Cerebellar cortex (tissue), 1 donor: ENCODE data around the gene JAK3.

Experiments
- DNase-seq: peaks from one replicate; pipeline ENCODE4 v3.0.0-alpha.2; 2015; ENCODE audit warnings: low spot score

Gene JAK3

GRCh38 chr19:17865364-17866311 is 17.9 kb upstream of the JAK3 start:
- peak; percentile 75 for DNase-seq

- DNase-seq, result peak; percentile 67
These were observed 15.9 kb upstream of the JAK3 start for GRCh38 chr19:17863520-17864182.

GRCh38 chr19:17862711-17863519 is 15.1 kb upstream of the JAK3 start:
- no peak for DNase-seq

- DNase-seq, result no peak
These were observed 14.0 kb upstream of the JAK3 start for GRCh38 chr19:17861542-17862402.

- no peak for DNase-seq
These were observed 13.2 kb upstream of the JAK3 start for GRCh38 chr19:17860993-17861360.

- no peak for DNase-seq
These were observed 12.7 kb upstream of the JAK3 start for GRCh38 chr19:17860331-17860992.

- peak; percentile 100 for DNase-seq
These were observed 11.9 kb upstream of the JAK3 start, which contains the start of gene RPL18A for GRCh38 chr19:17859533-17860330. Gene RPL18A (plus strand): TSS chr19:17859910. CDS start chr19:17859957, 47 bp downstream.

GRCh38 chr19:17855280-17856152 is 7.7 kb upstream of the JAK3 start:
- DNase-seq, result peak; percentile 81

- no peak for DNase-seq
These were observed 6.3 kb upstream of the JAK3 start for GRCh38 chr19:17854061-17854460.

GRCh38 chr19:17848595-17849292 is 962 bp upstream of the JAK3 start:
- peak; percentile 42 for DNase-seq

- no peak for DNase-seq
These were observed 1.6 kb downstream of the JAK3 start for GRCh38 chr19:17846146-17846545.

GRCh38 chr19:17843908-17844490 is 3.8 kb downstream of the JAK3 start:
- DNase-seq, result no peak

- DNase-seq, result no peak
These were observed 4.4 kb downstream of the JAK3 start for GRCh38 chr19:17843292-17843827.

- no peak for DNase-seq
These were observed 5.0 kb downstream of the JAK3 start for GRCh38 chr19:17842663-17843291.

- peak; percentile 95 for DNase-seq
These were observed 5.7 kb downstream of the JAK3 start for GRCh38 chr19:17841810-17842662.

- DNase-seq, result no peak
These were observed 6.4 kb downstream of the JAK3 start for GRCh38 chr19:17841371-17841809.
